Esophagus squamous epithelium (tissue), 5 donors: Measurements from ENCODE around the gene ARV1. TPM values are rescaled to one million over a fixed set of nuclear protein-coding genes. Genes with fewer than 3 reads are reported as not detected.

Source experiments
- DNase-seq: peaks from one replicate; lab custom pipeline; 2025; lab: John Stamatoyannopoulos, UW
- H3K27ac ChIP-seq, 4 donors: fragments of 200-600 bp; sonication (generic); one replicate each; pipeline ENCODE4 v1.5.1; 2016 to 2019; ENCODE audit warnings: mild to moderate bottlenecking in 1 of 4
- H3K27me3 ChIP-seq, 4 donors: fragments of 200-600 bp; sonication (generic); 1 replicate in 3 of 4; 2 replicates in 1 of 4; pipeline versions ENCODE4 v1.5.1 to v1.6.0; 2017 to 2021; ENCODE audit warnings: antibody characterized with exemption in 1 of 4
- H3K36me3 ChIP-seq, 3 donors: fragments of 200-600 bp; sonication (generic); one replicate each; pipeline ENCODE4 v1.5.1; 2016 to 2019
- H3K4me1 ChIP-seq, 3 donors: fragments of 200-600 bp; sonication (generic); one replicate each; pipeline ENCODE4 v1.5.1; 2017 to 2019
- H3K4me3 ChIP-seq, 4 donors: fragments of 200-600 bp; sonication (generic); 1 replicate in 3 of 4; 2 replicates in 1 of 4; pipeline ENCODE4 v1.5.1; 2016 to 2019; ENCODE audit warnings: mild to moderate bottlenecking in 2 of 4, moderate library complexity in 1 of 4
- H3K9me3 ChIP-seq, 3 donors: fragments of 200-600 bp; sonication (generic); one replicate each; pipeline ENCODE4 v1.5.1; 2016 to 2019
- CTCF ChIP-seq, 6 experiments: fragments of 450-650 bp in 4 of 6; fragments of 200-600 bp in 2 of 6; sonication (generic) in 2 of 6; IDR thresholded peaks; one replicate each; pipeline ENCODE4 v1.5.1; 2016 to 2019; ENCODE audit warnings: antibody characterized with exemption in 6 of 6, mild to moderate bottlenecking in 4 of 6, moderate library complexity in 4 of 6
- POLR2A ChIP-seq, 4 donors: fragments of 450-650 bp; IDR thresholded peaks; one replicate each; pipeline ENCODE4 v1.6.1; 2017; ENCODE audit warnings: antibody characterized with exemption in 4 of 4, mild to moderate bottlenecking in 4 of 4, moderate library complexity in 3 of 4
- WGBS, 2 donors: methylation state at CpG; one replicate each; pipeline ENCODE4 v1.1.5; 2018; 5-methylcytosine and 5-hydroxymethylcytosine counted together
- intact Hi-C: fragments of 100-400 bp; cut with DNase I; formaldehyde crosslinking; loops from one replicate; pipeline ENCODE4 v1.15.0; 2022
- total RNA-seq, 4 donors: library from RNA; depleted of rRNA; stranded (reverse); fragments of >200 nt; gene quantifications; one replicate each; pipeline ENCODE4 v1.1.0, GENCODE V29; 2016
- donor health status: DM: yes; HTN: yes; CAD: no.

ARV1 gene
- total RNA-seq, 4 donors from 2014 or later, result 12.5 to 24.7 (median 23.0) TPM

GRCh38 chr1:231013391-231014015, 34.6 kb downstream of the ARV1 start:
- H3K9me3 ChIP-seq, result no peaks in the 10 kb centered on the region
- peaks cover 0 to 43% (median 14%) of the 10 kb centered on the region in 3 donors for H3K4me1 ChIP-seq
- no peak overlapping the region for H3K4me3 ChIP-seq
- no peak for DNase-seq
- WGBS, 2 donors, result 39 to 48% methylated on average over 3 of the region's 3 CpGs
- H3K27ac ChIP-seq, result peak overlapping the region in 1 of 4 donors; percentile 37
- no peak for TF ChIP-seq CTCF (IDR thresholded peaks at IDR 0.05)
- TF ChIP-seq POLR2A (IDR thresholded peaks at IDR 0.05), result no peak
- H3K27me3 ChIP-seq, result no peaks in the 10 kb centered on the region
- intact Hi-C loops, result no loop called here
- H3K36me3 ChIP-seq, result no peaks in the 10 kb centered on the region

GRCh38 chr1:231016234-231016633, 37.3 kb downstream of the ARV1 start:
- Histone ChIP-seq H3K36me3 (peaks cover 0 to 5% (median 0%) of the 10 kb centered on the region in 3 donors), H3K9me3 (no peaks in the 10 kb centered on the region), H3K27me3 (no peaks in the 10 kb centered on the region), H3K4me1 (peaks cover 4 to 64% (median 30%) of the 10 kb centered on the region in 3 donors), H3K27ac (peak overlapping the region; percentile 43 to 73 (median 63)), H3K4me3 (no peak overlapping the region)
- TF ChIP-seq POLR2A (IDR thresholded peaks at IDR 0.05), result no peak
- TF ChIP-seq CTCF (IDR thresholded peaks at IDR 0.05), result no peak
- DNase-seq, result no peak
- 57 to 72% methylated on average over 6 of the region's 6 CpGs for WGBS, 2 donors
- intact Hi-C loops, result no loop called here

GRCh38 chr1:231016966-231017365, 38.1 kb downstream of the ARV1 start:
- Histone ChIP-seq H3K36me3 (peaks cover 0 to 5% (median 0%) of the 10 kb centered on the region in 3 donors), H3K27ac (peak overlapping the region; percentile 43 to 73 (median 63)), H3K27me3 (no peaks in the 10 kb centered on the region), H3K4me3 (no peak overlapping the region), H3K9me3 (no peaks in the 10 kb centered on the region), H3K4me1 (peaks cover 4 to 70% (median 30%) of the 10 kb centered on the region in 3 donors)
- 42 to 50% methylated on average over 5 of the region's 5 CpGs for WGBS, 2 donors
- DNase-seq, result no peak
- TF ChIP-seq POLR2A (IDR thresholded peaks at IDR 0.05), result no peak
- TF ChIP-seq CTCF (IDR thresholded peaks at IDR 0.05), result no peak
- intact Hi-C loops, result no loop called here

- no peaks in the 10 kb centered on the region for H3K27me3 ChIP-seq
- no peak for TF ChIP-seq CTCF (IDR thresholded peaks at IDR 0.05)
- no peak for TF ChIP-seq POLR2A (IDR thresholded peaks at IDR 0.05)
- H3K4me1 ChIP-seq, result peaks cover 4 to 51% (median 27%) of the 10 kb centered on the region in 3 donors
- no peak for DNase-seq
- WGBS, 2 donors, result 81 to 92% methylated on average over 4 to 7 of the region's 14 CpGs
- peak overlapping the region in 2 of 4 donors; percentile 8 to 30 for H3K4me3 ChIP-seq
- peaks cover 0 to 5% (median 0%) of the 10 kb centered on the region in 3 donors for H3K36me3 ChIP-seq
- intact Hi-C loops, result no loop called here
- no peaks in the 10 kb centered on the region for H3K9me3 ChIP-seq
- H3K27ac ChIP-seq, result peak overlapping the region; percentile 25 to 81 (median 70)
Observed at GRCh38 chr1:231019711-231020110, 40.8 kb downstream of the ARV1 start.

- peak in 1 of 6 experiments; percentile 80 for TF ChIP-seq CTCF (IDR thresholded peaks at IDR 0.05)
- TF ChIP-seq POLR2A (IDR thresholded peaks at IDR 0.05), result no peak
- H3K36me3 ChIP-seq, result peaks cover 0 to 5% (median 0%) of the 10 kb centered on the region in 3 donors
- peak overlapping the region; percentile 52 to 81 (median 75) for H3K27ac ChIP-seq
- H3K27me3 ChIP-seq, result no peaks in the 10 kb centered on the region
- H3K4me3 ChIP-seq, result peak overlapping the region in 2 of 4 donors; percentile 8 to 30
- intact Hi-C loops, result no loop called here
- DNase-seq, result no peak
- no peaks in the 10 kb centered on the region for H3K9me3 ChIP-seq
- H3K4me1 ChIP-seq, result peaks cover 4 to 51% (median 27%) of the 10 kb centered on the region in 3 donors
- WGBS, 2 donors, result 42 to 62% methylated on average over 13 to 14 of the region's 14 CpGs
Observed at GRCh38 chr1:231020139-231020601, 41.3 kb downstream of the ARV1 start.
